ENCODE results near the gene CLASP1. TPM values are rescaled to one million over a fixed set of nuclear protein-coding genes. Genes with fewer than 3 reads are reported as not detected.
"Not testable (repeated sequence)": the region's sequence is repeated elsewhere in the genome, so short reads cannot be mapped to it uniquely, and the experiment has no call there.

CLASP1 gene
- total RNA-seq, 4 donors from 2014 or later = 28.9 to 58.0 (median 41.9) TPM

- H3K27me3 ChIP-seq = no peaks in the 10 kb centered on the region
- H3K36me3 ChIP-seq = no peaks in the 10 kb centered on the region
- WGBS, 2 donors = 70 to 72% methylated on average over 14 to 15 of the region's 19 CpGs
- H3K4me3 ChIP-seq = no peak overlapping the region
- intact Hi-C loops (cut with DNase I) = no loop called here
- peaks cover 0 to 15% (median 0%) of the 10 kb centered on the region in 3 donors for H3K4me1 ChIP-seq
- TF ChIP-seq POLR2A (IDR thresholded peaks at IDR 0.05) = no peak
- no peak for TF ChIP-seq CTCF (IDR thresholded peaks at IDR 0.05)
- peaks cover 0 to 28% (median 27%) of the 10 kb centered on the region in 3 donors for H3K9me3 ChIP-seq
- DNase-seq = no peak
- no peak overlapping the region for H3K27ac ChIP-seq
Measured at GRCh38 chr2:121686218-121686617, 37.0 kb upstream of the CLASP1 start.

- DNase-seq = no peak
- WGBS, 2 donors = 91 to 94% methylated on average over 13 to 17 of the region's 17 CpGs
- H3K27ac ChIP-seq = no peak overlapping the region
- H3K36me3 ChIP-seq = no peaks in the 10 kb centered on the region
- no peaks in the 10 kb centered on the region for H3K27me3 ChIP-seq
- H3K4me1 ChIP-seq = peaks cover 0 to 5% (median 0%) of the 10 kb centered on the region in 3 donors
- intact Hi-C loops (cut with DNase I) = no loop called here
- TF ChIP-seq CTCF (IDR thresholded peaks at IDR 0.05) (no peak), POLR2A (IDR thresholded peaks at IDR 0.05) (no peak)
- H3K9me3 ChIP-seq = peaks cover 0 to 43% (median 29%) of the 10 kb centered on the region in 3 donors
- H3K4me3 ChIP-seq = no peak overlapping the region
Measured at GRCh38 chr2:121682396-121683298, 33.4 kb upstream of the CLASP1 start.

- Histone ChIP-seq H3K4me1 (no peaks in the 10 kb centered on the region), H3K9me3 (peaks cover 0 to 48% (median 24%) of the 10 kb centered on the region in 3 donors), H3K27ac (no peak overlapping the region), H3K36me3 (no peaks in the 10 kb centered on the region), H3K27me3 (no peaks in the 10 kb centered on the region), H3K4me3 (no peak overlapping the region)
- intact Hi-C loops (cut with DNase I) = no loop called here
- no peak for TF ChIP-seq POLR2A (IDR thresholded peaks at IDR 0.05)
- TF ChIP-seq CTCF (IDR thresholded peaks at IDR 0.05) = no peak
- DNase-seq = no peak
Measured at GRCh38 chr2:121677855-121678254, 28.6 kb upstream of the CLASP1 start.

- DNase-seq; H3K27me3 ChIP-seq; H3K4me1 ChIP-seq; H3K27ac ChIP-seq; H3K4me3 ChIP-seq; H3K36me3 ChIP-seq; intact Hi-C loops (cut with DNase I): not testable (repeated sequence)
- WGBS, 2 donors = 100% methylated on average over 1 of the region's 1 CpG
- peaks cover 0 to 20% (median under 1%) of the 10 kb centered on the region in 3 donors for H3K9me3 ChIP-seq
Measured at GRCh38 chr2:121671621-121672020, 22.4 kb upstream of the CLASP1 start.

GRCh38 chr2:121670181-121670580 is 20.9 kb upstream of the CLASP1 start:
- no peaks in the 10 kb centered on the region for H3K27me3 ChIP-seq
- TF ChIP-seq CTCF (IDR thresholded peaks at IDR 0.05) (no peak), POLR2A (IDR thresholded peaks at IDR 0.05) (no peak)
- H3K36me3 ChIP-seq = no peaks in the 10 kb centered on the region
- H3K27ac ChIP-seq = no peak overlapping the region
- no peak overlapping the region for H3K4me3 ChIP-seq
- DNase-seq = no peak
- H3K9me3 ChIP-seq = peaks cover 0 to 12% (median 0%) of the 10 kb centered on the region in 3 donors
- intact Hi-C loops (cut with DNase I) = no loop called here
- peaks cover 0 to 11% (median 3%) of the 10 kb centered on the region in 3 donors for H3K4me1 ChIP-seq
